SU-DHL-6 (cell line): ENCODE data around the gene ZNF804B.

Source experiments
- EZH2phosphoT487 ChIP-seq: fragments of 200-600 bp; sonication (generic), shearing (Covaris generic); conservative IDR thresholded peaks from 2 replicates; pipeline ENCODE4 v1.6.1; 2018; ENCODE audit warnings: mild to moderate bottlenecking, antibody characterized with exemption, low read length, moderate library complexity, mixed read lengths
- TF ChIP-seq, protein P1 (sequence below): fragments of 200-600 bp; sonication (generic); IDR thresholded peaks from one replicate; pipeline ENCODE4 v1.5.1; 2017; ENCODE audit warnings: antibody characterized with exemption, mild to moderate bottlenecking, low read length, moderate library complexity; ENCODE audit not compliant: insufficient read depth, poor library complexity, severe bottlenecking

DNA sequence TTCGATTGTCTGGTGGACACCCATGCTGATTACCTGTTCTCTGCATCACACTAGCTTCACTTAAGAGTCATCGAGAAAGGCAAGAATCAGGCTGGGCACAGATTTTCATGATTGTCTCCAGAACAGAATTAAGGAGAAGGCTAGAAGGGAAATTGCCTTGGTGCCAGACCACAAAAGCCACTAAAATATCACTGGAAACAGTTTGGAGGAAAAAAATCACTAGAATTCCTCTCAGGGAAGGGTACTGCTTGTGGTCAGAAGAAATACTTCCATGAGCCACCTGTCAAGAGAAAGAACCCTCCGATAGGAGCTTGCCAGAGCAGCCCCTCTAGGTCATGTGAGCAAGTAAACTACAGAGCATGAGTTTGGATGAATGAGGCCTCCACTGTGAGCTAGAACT is 305.3 kb downstream of the ZNF804B start:
- TF ChIP-seq EZH2phosphoT487, result no peak
- TF ChIP-seq, protein P1, sequence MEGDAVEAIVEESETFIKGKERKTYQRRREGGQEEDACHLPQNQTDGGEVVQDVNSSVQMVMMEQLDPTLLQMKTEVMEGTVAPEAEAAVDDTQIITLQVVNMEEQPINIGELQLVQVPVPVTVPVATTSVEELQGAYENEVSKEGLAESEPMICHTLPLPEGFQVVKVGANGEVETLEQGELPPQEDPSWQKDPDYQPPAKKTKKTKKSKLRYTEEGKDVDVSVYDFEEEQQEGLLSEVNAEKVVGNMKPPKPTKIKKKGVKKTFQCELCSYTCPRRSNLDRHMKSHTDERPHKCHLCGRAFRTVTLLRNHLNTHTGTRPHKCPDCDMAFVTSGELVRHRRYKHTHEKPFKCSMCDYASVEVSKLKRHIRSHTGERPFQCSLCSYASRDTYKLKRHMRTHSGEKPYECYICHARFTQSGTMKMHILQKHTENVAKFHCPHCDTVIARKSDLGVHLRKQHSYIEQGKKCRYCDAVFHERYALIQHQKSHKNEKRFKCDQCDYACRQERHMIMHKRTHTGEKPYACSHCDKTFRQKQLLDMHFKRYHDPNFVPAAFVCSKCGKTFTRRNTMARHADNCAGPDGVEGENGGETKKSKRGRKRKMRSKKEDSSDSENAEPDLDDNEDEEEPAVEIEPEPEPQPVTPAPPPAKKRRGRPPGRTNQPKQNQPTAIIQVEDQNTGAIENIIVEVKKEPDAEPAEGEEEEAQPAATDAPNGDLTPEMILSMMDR, result no peak
